ENCODE data around the gene CORO2A.

The CORO2A gene

GRCh38 chr9:98162613-98163012 lies 29.8 kb downstream of the CORO2A start:
- DNase-seq: no peak

- no peak for DNase-seq
Measured at GRCh38 chr9:98161851-98162250, 30.6 kb downstream of the CORO2A start.

- no peak for DNase-seq
Measured at GRCh38 chr9:98159790-98160189, 32.6 kb downstream of the CORO2A start.

GRCh38 chr9:98159301-98159700 lies 33.1 kb downstream of the CORO2A start:
- DNase-seq: no peak

GRCh38 chr9:98158071-98158831 lies 34.2 kb downstream of the CORO2A start:
- DNase-seq: no peak

- DNase-seq: no peak
Measured at GRCh38 chr9:98157372-98157771, 35.1 kb downstream of the CORO2A start.

GRCh38 chr9:98154678-98155077 lies 37.8 kb downstream of the CORO2A start:
- DNase-seq: no peak

- no peak for DNase-seq
Measured at GRCh38 chr9:98152526-98152925, 39.9 kb downstream of the CORO2A start.

- DNase-seq: no peak
Measured at GRCh38 chr9:98150721-98151120, 41.7 kb downstream of the CORO2A start.

- no peak for DNase-seq
Measured at GRCh38 chr9:98150164-98150563, 42.3 kb downstream of the CORO2A start.

GRCh38 chr9:98149422-98149821 lies 43.0 kb downstream of the CORO2A start:
- no peak for DNase-seq

GRCh38 chr9:98148486-98148885 lies 44.0 kb downstream of the CORO2A start:
- no peak for DNase-seq

GRCh38 chr9:98147582-98147981 lies 44.9 kb downstream of the CORO2A start:
- no peak for DNase-seq

GRCh38 chr9:98146101-98146991 lies 46.1 kb downstream of the CORO2A start:
- DNase-seq: peak; percentile 30

- no peak for DNase-seq
Measured at GRCh38 chr9:98144631-98145030, 47.8 kb downstream of the CORO2A start.

GRCh38 chr9:98144076-98144475 lies 48.4 kb downstream of the CORO2A start:
- DNase-seq: no peak

- no peak for DNase-seq
Measured at GRCh38 chr9:98142925-98143481, 49.4 kb downstream of the CORO2A start.

GRCh38 chr9:98142182-98142907 lies 50.1 kb downstream of the CORO2A start:
- DNase-seq: peak; percentile 15

GRCh38 chr9:98140503-98140902 lies 51.9 kb downstream of the CORO2A start:
- DNase-seq: no peak

GRCh38 chr9:98136489-98136888 lies 55.9 kb downstream of the CORO2A start:
- no peak for DNase-seq

- DNase-seq: no peak
Measured at GRCh38 chr9:98135938-98136337, 56.5 kb downstream of the CORO2A start.

GRCh38 chr9:98135558-98135934 lies 56.9 kb downstream of the CORO2A start:
- DNase-seq: no peak

Measured in femur (tissue), 1 donor.